GOT3 (cell line): ENCODE data around the gene SEMA4D.

ENCODE experiments used
- DNase-seq: peaks from one replicate; lab custom pipeline; 2025; ENCODE audit warnings: mixed read lengths; lab: John Stamatoyannopoulos, UW

Gene SEMA4D

DNA sequence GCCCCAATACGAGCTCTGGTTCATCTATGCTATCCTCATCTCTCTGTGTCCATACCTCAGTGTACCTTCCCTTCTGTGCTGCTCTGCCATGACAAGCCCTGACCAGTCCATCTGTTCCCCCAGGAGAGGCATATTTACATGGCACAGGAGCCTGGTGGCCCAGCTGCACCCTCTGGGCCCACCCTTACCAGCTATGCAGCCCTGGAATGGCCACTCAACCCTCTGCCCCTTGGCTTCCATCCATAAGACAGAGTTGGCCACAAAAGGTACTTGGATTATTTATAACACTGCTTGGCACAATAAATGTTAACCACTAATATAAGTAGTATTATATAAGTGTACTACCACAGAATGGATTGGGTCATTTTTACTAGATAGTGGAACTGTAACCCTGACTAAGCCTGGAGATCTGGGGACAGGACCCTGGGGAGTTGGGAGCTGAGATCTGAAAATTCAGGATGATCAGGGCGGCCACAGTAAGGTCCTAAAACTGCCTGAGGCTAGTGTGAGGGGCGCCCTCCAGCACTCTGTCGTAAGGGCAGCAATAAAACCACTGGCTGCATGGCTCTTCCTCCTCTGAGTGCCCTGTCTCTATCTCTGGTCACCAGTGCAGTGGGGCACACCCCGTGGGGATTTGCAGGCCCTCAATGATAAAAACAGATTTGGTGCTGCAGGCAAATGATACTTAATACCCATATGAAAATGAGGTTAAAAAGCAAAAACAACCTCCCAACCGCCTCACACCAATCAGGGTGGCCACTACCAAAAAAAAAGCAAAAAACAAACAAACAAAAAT lies 65.8 kb downstream of the SEMA4D start:
- no peak for DNase-seq

GRCh38 chr9:89430995-89431394 lies 66.9 kb downstream of the SEMA4D start:
- DNase-seq: no peak

- DNase-seq: no peak
Measured at GRCh38 chr9:89428901-89429890, 68.7 kb downstream of the SEMA4D start.

DNA sequence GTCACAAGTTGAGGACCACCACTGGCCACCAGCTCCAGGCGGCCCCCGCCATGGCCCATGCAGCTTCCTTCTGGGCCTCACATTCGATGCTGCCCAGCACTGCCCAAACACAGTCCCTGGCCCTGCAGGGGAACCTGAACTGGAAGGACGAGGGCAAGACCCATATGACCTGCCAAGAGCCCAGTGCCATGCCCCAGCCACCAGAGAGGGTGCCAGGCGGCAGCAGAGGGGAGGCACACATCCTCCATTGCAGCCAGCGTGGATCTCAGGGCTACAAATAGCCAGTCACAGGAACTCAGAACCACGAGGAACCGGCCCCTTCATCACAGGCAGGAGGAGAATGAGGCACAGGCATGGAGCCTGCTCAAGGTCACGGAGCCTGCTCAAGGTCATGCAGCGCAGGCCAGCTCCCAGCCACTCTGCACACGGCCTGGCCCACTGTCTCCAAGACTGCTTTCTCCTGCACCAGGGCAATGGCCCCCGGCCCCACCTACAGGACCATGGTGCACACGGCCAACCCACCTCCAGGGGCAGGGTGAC lies 69.6 kb downstream of the SEMA4D start:
- no peak for DNase-seq

DNA sequence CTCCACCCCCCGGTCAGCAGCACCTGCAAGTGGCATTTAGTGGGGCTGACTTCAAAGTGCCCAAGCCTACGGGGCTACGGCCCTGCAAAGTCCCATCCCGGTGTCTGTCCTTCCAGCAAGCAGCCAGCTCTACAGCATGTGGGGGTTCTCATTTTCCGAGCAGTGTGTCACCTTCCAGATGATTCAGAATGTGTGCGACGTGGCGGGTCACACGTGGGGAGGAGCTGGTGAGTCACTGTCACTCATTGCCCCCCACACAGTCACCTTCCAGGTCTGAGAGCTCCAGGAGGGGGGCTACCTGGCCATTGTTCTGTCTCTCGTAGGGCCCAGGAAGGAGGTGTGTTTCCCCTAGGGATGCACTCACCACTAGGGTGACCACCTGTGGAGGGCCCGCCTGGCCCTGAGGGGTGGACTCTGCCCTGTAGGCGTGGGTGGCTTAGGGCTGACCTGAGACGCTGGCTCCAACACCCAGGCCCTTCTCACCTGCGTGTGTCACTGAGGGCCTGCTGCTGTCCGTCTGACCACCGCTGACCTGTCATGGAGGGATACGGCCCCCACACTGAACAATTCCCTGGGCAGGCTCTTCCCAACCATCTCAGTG lies 70.2 kb downstream of the SEMA4D start:
- DNase-seq: no peak

DNA sequence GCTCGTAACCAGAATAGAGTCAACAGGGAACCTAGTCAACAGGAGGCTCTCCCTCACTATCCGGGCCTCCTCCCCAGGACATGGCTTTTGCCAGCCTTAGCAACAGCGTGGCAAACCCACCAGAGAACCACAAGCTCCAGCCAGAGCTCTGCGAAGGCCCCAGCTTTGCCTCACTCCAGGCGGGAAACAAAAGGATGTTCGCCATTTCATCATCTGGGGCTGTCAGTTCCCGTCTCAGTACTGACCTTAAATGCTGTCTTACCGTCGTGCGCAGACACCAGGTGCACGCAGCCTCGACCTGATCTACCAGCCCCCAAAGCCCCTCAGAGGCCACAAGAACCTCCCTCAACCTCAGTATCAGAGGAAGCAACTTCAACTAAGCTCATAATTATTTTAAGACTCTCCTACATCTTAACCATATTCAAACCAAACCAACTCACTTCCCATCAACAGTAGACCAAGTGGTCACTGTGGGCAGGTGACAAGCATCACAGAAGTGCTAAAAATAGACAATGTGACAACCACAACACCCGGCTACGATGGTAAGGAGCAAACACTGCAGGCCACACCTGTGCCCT lies 71.4 kb downstream of the SEMA4D start:
- no peak for DNase-seq

DNA sequence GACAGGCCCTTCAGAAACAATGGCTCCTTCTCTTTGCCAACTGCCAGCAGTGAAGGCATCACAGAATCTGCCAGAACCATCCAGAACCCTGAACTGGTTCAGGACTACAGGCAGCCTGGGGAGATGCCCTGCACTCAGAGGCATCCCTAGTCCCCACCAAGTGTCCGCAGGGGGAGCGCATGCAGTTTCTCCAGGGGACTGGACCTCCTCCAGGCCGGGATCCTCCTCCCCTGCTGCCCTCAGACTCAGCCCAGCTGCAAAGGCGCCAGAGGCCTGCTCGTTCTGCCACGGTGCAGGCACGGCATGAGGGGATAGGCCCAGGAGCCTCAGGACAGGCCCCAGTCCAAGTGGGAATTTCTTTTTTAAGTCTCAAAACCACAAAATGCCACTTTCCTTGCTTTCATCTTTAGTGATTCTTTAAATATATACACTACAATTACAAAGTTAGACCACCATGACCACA lies 72.0 kb downstream of the SEMA4D start:
- no peak for DNase-seq

- no peak for DNase-seq
Measured at GRCh38 chr9:89425024-89425805, 72.7 kb downstream of the SEMA4D start.

GRCh38 chr9:89422151-89422975 lies 75.5 kb downstream of the SEMA4D start:
- DNase-seq: no peak

- no peak for DNase-seq
Measured at GRCh38 chr9:89421595-89421994, 76.3 kb downstream of the SEMA4D start.

- no peak for DNase-seq
Measured at GRCh38 chr9:89420397-89421178, 77.3 kb downstream of the SEMA4D start.

DNA sequence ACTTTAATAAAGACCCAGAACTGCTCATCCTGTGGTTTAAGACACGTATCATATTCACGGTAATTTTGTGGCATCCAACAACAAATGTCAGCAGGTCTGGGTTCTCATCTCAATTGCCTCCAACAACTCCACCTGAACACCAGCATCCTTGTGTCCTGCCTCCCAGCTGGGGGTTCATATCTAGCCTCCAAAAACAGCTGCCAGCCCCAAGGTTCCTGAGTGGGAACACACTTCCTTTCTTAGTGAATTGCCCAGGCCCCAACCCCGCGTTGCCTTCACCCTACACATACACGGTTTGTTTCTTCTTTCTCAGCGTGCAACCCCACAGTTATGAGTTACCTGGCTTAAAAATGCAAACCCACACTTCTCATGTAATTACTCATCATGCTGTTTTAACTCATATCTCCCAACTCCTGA lies 77.9 kb downstream of the SEMA4D start:
- DNase-seq: no peak

DNA sequence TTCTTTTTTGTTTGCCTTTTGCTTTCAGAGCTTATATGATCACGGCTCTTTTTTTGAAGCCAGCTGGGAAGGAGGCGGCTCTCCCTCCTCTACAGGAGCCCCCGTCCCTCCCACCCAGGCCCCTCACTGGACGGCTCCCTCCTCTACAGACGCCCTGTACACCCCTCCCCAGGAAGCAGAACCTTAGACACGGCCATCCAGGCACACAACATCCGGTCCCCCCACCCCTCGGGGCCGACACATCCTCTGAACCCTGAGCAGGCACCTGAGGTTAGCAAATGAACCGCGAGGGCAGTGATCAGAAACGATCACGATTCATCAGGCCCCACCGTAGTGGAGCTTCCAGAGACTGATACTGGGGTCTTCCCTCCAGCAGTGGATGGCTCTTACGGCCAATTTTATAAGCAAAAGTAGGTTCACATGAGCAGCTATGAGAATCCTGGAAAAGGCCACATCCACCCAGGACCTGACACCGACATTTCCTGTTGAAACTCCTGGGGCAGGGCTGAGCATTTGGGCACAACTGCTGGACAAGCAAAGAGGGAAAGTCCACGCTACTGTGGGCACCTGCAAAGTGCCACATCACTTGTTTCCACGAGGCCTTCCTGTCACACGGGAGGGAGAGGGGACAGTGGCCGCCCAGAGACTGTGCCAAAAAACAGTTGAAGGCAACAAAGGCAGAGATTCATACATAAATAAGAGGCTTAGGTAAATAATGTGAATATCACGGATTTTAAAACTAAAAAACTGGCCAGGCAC lies 78.9 kb downstream of the SEMA4D start:
- DNase-seq: no peak

- no peak for DNase-seq
Measured at GRCh38 chr9:89418474-89418845, 79.5 kb downstream of the SEMA4D start.

DNA sequence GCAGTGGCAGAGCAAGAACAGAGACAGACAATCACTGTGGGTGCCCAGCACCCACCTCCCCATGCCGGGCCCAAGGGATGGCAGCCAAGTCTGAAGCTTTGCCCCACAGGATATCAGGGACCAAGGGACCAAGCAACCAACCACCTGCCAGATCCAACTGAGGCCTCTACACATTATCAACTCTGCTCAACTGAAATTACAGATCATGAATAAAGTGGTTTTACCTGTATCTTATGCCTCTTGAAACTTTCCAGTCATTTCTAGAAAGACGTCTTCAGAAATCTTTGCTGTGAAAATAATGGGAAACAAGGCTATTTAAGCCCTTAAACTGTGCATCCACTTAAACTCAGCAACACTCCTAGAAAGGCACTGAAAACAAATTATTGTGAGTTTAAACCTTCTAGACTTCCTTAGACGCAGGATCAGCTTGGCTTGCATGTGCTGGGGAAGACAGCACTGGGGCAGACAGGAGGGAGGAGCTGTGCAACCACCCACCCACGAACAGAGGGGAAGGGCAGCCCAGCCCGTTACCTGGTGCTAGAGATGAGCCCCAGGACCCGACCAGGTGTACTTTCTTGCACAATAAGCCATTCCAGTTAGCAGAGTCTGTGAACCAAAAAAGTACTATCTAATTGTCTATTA lies 80.0 kb downstream of the SEMA4D start:
- DNase-seq: no peak

DNA sequence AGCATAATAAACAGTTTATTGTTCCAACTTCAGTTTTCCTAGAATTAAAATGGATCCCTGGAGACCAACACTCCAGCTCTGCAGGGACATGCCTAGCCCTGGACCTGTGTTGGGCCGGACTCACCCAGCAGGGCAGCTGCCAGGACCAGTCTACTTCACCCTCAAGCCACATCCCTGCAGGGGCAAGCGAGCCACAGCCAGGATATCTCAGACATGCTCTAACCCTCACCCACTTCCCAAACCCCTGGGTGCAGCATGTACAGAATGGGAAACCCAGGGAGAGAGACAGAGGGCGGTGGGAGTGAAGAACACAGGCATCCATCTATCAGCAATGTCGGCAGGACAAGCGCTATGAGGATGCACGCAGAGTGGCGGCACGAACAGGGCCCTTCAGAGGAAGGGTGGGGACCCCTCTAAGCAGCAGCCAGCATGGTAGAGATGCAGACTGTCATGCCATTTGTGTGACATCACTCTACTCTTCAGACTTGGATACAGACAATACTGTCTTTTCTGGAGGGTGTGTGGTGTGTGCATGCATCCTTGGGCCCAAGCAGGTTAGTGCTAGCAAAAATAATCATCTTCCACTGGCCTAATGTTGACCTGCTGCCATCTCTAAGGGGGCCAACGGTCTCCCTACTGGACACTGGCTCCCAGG lies 83.1 kb downstream of the SEMA4D start:
- no peak for DNase-seq

- DNase-seq: no peak
Measured at GRCh38 chr9:89413963-89414638, 83.8 kb downstream of the SEMA4D start.
